ENCODE measurements around the gene EML2.
"Not testable (repeated sequence)": the region's sequence is repeated elsewhere in the genome, so short reads cannot be mapped to it uniquely, and the experiment has no call there.

EML2 gene

GRCh38 chr19:45655073-45655472 is 15.9 kb upstream of the EML2 start:
- DNase-seq: no peak

GRCh38 chr19:45653634-45654033 is 14.4 kb upstream of the EML2 start:
- DNase-seq: no peak

GRCh38 chr19:45650722-45651121 is 11.5 kb upstream of the EML2 start:
- DNase-seq: no peak

GRCh38 chr19:45646345-45646698 is 7.1 kb upstream of the EML2 start:
- no peak for DNase-seq

- peak in 57 of 58 donors; percentile 48 to 97 (median 92) for DNase-seq
These were observed 6.6 kb upstream of the EML2 start for GRCh38 chr19:45645631-45646344.

GRCh38 chr19:45645068-45645630 is 6.0 kb upstream of the EML2 start:
- peak in 38 of 58 donors; percentile 63 to 98 (median 94) for DNase-seq

GRCh38 chr19:45643927-45644771 is 5.0 kb upstream of the EML2 start:
- peak in 31 of 58 donors; percentile 5 to 56 (median 23) for DNase-seq

GRCh38 chr19:45643024-45643926 is 4.1 kb upstream of the EML2 start:
- DNase-seq: peak; percentile 7 to 93 (median 80)

GRCh38 chr19:45641274-45642105 is 2.3 kb upstream of the EML2 start:
- peak in 8 of 58 donors; percentile 7 to 31 (median 10) for DNase-seq

- no peak for DNase-seq
These were observed 1.7 kb upstream of the EML2 start for GRCh38 chr19:45640849-45641273.

GRCh38 chr19:45637890-45638667 is 1.1 kb downstream of the EML2 start:
- DNase-seq: no peak

GRCh38 chr19:45636902-45637301 is 2.3 kb downstream of the EML2 start:
- DNase-seq: no peak

GRCh38 chr19:45636275-45636674 is 2.9 kb downstream of the EML2 start:
- DNase-seq: no peak

- peak in 22 of 58 donors; percentile 1 to 63 (median 18) for DNase-seq
These were observed 6.6 kb downstream of the EML2 start for GRCh38 chr19:45632468-45633196.

GRCh38 chr19:45630463-45630862 is 8.7 kb downstream of the EML2 start:
- peak in 1 of 58 donors; percentile 12 for DNase-seq

- DNase-seq: no peak
These were observed 9.5 kb downstream of the EML2 start for GRCh38 chr19:45629704-45630103.

- not testable (repeated sequence) for DNase-seq
These were observed 11.0 kb downstream of the EML2 start for GRCh38 chr19:45628219-45628618.

GRCh38 chr19:45623984-45624383 is 15.2 kb downstream of the EML2 start:
- no peak for DNase-seq
